GM12878 (cell line): Measurements from ENCODE around the gene SEC24A. TPM values are rescaled to one million over a fixed set of nuclear protein-coding genes. Genes with fewer than 3 reads are reported as not detected.

Experiments used
- ATAC-seq: fragments of 200-7000 bp; cut with Tn5 transposase; 3 replicates; pipeline ENCODE4 v1.9.1; 2020; ENCODE audit warnings: mild to moderate bottlenecking, moderate library complexity
- BruUV-seq: library from RNA; stranded (reverse); fragments of 400-500 nt; replicated peaks from 2 replicates; lab custom pipeline; 2021; lab: Mats Ljungman, UMichigan
- CTCF ChIA-PET: fragments of 300-600 bp; sonication (Branson Sonifier 250); formaldehyde crosslinking; extraction: SDS; loops from one replicate; lab custom pipeline; 2021; ENCODE audit warnings: inconsistent platforms; lab: Yijun Ruan, JAX
- POLR2A ChIA-PET: fragments of 350-600 bp; formaldehyde crosslinking; extraction: SDS; loops from one replicate; lab custom pipeline; 2021; ENCODE audit warnings: inconsistent platforms; lab: Charles Lee
- RAD21 ChIA-PET: fragments of 300-600 bp; sonication (Branson Sonifier 250); formaldehyde crosslinking; loops from one replicate; lab custom pipeline; 2023; ENCODE audit warnings: antibody characterized with exemption; ENCODE audit not compliant: unreplicated experiment; lab: Charles Lee
- SMC1A ChIA-PET: fragments of 300-600 bp; sonication (Branson Sonifier 250); formaldehyde crosslinking; loops from one replicate; lab custom pipeline; 2023; ENCODE audit not compliant: unreplicated experiment, uncharacterized antibody; lab: Charles Lee
- DNase-seq: peaks from one replicate; pipeline ENCODE4 v3.0.0-alpha.2; 2011; ENCODE audit warnings: low read depth, low spot score
- FAIRE-seq: peaks from 3 replicates; lab custom pipeline; 2011; peaks lifted over from hg19 to GRCh38; lab: Jason Lieb, UNC
- H2AFZ ChIP-seq: 2 replicates; pipeline ENCODE4 v1.6.0; 2011; ENCODE audit warnings: low read depth, low read length, control low read depth; ENCODE audit not compliant: control insufficient read depth
- H3K27ac ChIP-seq: 2 replicates; pipeline ENCODE4 v1.5.1; 2011; ENCODE audit warnings: control low read depth; ENCODE audit not compliant: control insufficient read depth, insufficient read depth
- H3K27me3 ChIP-seq, 2 experiments: replicated peaks in 1 of 2; 2 replicates each; pipeline versions ENCODE4 v1.6.0 to v1.6.1; 2011; ENCODE audit warnings: low read length in 1 of 2; ENCODE audit not compliant: control insufficient read depth in 2 of 2, insufficient read depth in 2 of 2
- H3K36me3 ChIP-seq, 2 experiments: 2 replicates each; pipeline ENCODE4 v1.5.1; 2011; ENCODE audit warnings: low read length in 1 of 2; ENCODE audit not compliant: control insufficient read depth in 2 of 2, insufficient read depth in 2 of 2
- H3K4me1 ChIP-seq: 2 replicates; pipeline ENCODE4 v1.6.1; 2011; ENCODE audit warnings: mild to moderate bottlenecking, low read length, moderate library complexity, mixed read lengths; ENCODE audit not compliant: control insufficient read depth, insufficient read depth
- H3K4me2 ChIP-seq: 2 replicates; pipeline ENCODE4 v1.6.0; 2011; ENCODE audit warnings: control low read depth; ENCODE audit not compliant: control insufficient read depth, insufficient read depth
- H3K4me3 ChIP-seq: fragments of 200-600 bp; sonication (generic); 2 replicates; pipeline ENCODE4 v1.5.1; 2016
- H3K79me2 ChIP-seq: 2 replicates; pipeline ENCODE4 v1.6.0; 2011; ENCODE audit warnings: low read length; ENCODE audit not compliant: control insufficient read depth, insufficient read depth
- H3K9ac ChIP-seq: 2 replicates; pipeline ENCODE4 v1.8.0; 2011; ENCODE audit warnings: low read length, control low read depth, mixed read lengths; ENCODE audit not compliant: control insufficient read depth, insufficient read depth
- H3K9me3 ChIP-seq: replicated peaks from 3 replicates; pipeline ENCODE4 v1.5.1; 2011; ENCODE audit warnings: mild to moderate bottlenecking, low read length; ENCODE audit not compliant: control insufficient read depth, insufficient read depth
- H4K20me1 ChIP-seq: 2 replicates; pipeline ENCODE4 v1.6.0; 2011; ENCODE audit not compliant: control insufficient read depth, insufficient read depth
- ASH2L ChIP-seq: fragments of 300-600, 200-600 bp; sonication (generic); IDR thresholded peaks from 2 replicates; pipeline ENCODE4 v1.6.1; 2017; ENCODE audit warnings: low read depth, mild to moderate bottlenecking, borderline replicate concordance
- IKZF2 ChIP-seq, 2 experiments: fragments of 450-650 bp; IDR thresholded peaks; 2 replicates each; pipeline ENCODE4 v1.6.1; 2017; ENCODE audit warnings: mild to moderate bottlenecking in 2 of 2, moderate library complexity in 2 of 2
- JUNB ChIP-seq: IDR thresholded peaks from 2 replicates; pipeline ENCODE4 v1.6.1; 2016; ENCODE audit warnings: antibody characterized with exemption, mild to moderate bottlenecking
- POLR2AphosphoS5 ChIP-seq: IDR thresholded peaks from 2 replicates; pipeline ENCODE4 v1.6.1; 2011; ENCODE audit warnings: mild to moderate bottlenecking, low read length, inconsistent platforms
- RELB ChIP-seq: fragments of 450-650 bp; IDR thresholded peaks from 2 replicates; pipeline ENCODE4 v1.6.1; 2017; ENCODE audit warnings: low read depth, mild to moderate bottlenecking, moderate library complexity
- SKIL ChIP-seq: fragments of 450-650 bp; IDR thresholded peaks from 2 replicates; pipeline ENCODE4 v1.6.1; 2017; ENCODE audit warnings: mild to moderate bottlenecking, low read depth, inconsistent platforms; ENCODE audit not compliant: poor library complexity, severe bottlenecking
- STAT1 ChIP-seq: fragments of 450-650 bp; conservative IDR thresholded peaks from 2 replicates; pipeline ENCODE4 v1.6.1; 2014; ENCODE audit warnings: antibody characterized with exemption, mild to moderate bottlenecking
- ZBTB40 ChIP-seq: fragments of 450-650 bp; IDR thresholded peaks from 2 replicates; pipeline ENCODE4 v1.6.1; 2016; ENCODE audit warnings: mild to moderate bottlenecking, moderate library complexity, borderline replicate concordance
- WGBS: methylation state at CpG from one replicate; pipeline ENCODE4 v1.1.6; 2016; ENCODE audit warnings: low lambda C conversion rate; ENCODE audit not compliant: insufficient replicate concordance, insufficient coverage; ENCODE audit errors: missing lambda C conversion rate; 5-methylcytosine and 5-hydroxymethylcytosine counted together
- in situ Hi-C: fragments of 300-500 bp; cut with MboI; formaldehyde crosslinking; loops from 9 replicates; pipeline ENCODE4 v1.14.3; 2018; ENCODE audit warnings: mixed read lengths
- intact Hi-C: fragments of 100-400 bp; cut with micrococcal nuclease; formaldehyde crosslinking; loops from one replicate; pipeline ENCODE4 v1.14.2; 2022; ENCODE audit not compliant: unreplicated experiment
- polyA plus RNA-seq, 11 experiments: library from polyadenylated mRNA; depleted of rRNA in 4 of 11; unstranded in 6 of 11; stranded (reverse) in 5 of 11; fragments of >200 nt; fragmentation: Nextera tagmentation in 4 of 11; fragmentation: Illumina TruSeq in 1 of 11; extraction: Ambion mirVana in 4 of 11; extraction: Trizol in 1 of 11; gene quantifications; 1 replicate in 1 of 11; 2 replicates in 10 of 11; pipeline versions ENCODE4 v1.2.1 to v1.2.3, GENCODE V29; 2011 to 2016; ENCODE audit warnings: inconsistent platforms in 2 of 11, missing spikeins in 2 of 11, low read depth in 1 of 11
- total RNA-seq, 4 experiments: library from RNA; depleted of rRNA in 3 of 4; stranded (reverse); fragments of >200 nt in 3 of 4; fragmentation: Illumina TruSeq in 1 of 4; extraction: Trizol in 1 of 4; gene quantifications; 2 replicates each; pipeline versions ENCODE4 v1.2.1 to v1.2.3, GENCODE V29; 2013 to 2021

SEC24A gene
- total and polyA plus RNA-seq, 10 of the 15 experiments (the other 5 are each of a cell fraction or from before 2014, with no cell fraction given) = 7.1 to 52.2 (median 22.8) TPM

GRCh38 chr5:134603059-134603458 lies 45.5 kb upstream of the SEC24A start (continued):
- TF ChIP-seq ZBTB40 = no peak

- RAD21 ChIA-PET = interaction anchor here (1.3 to 1.6 kb wide), 2 partner anchors 13 to 18 kb away, joined by 6 to 10 read pairs; no protein-coding TSS in a partner anchor
- in situ Hi-C loops (no loop called here), intact Hi-C loops (no loop called here)
- peak overlapping the region; percentile 54 for H3K4me2 ChIP-seq
- no peaks in the 10 kb centered on the region for H4K20me1 ChIP-seq
- H2AFZ ChIP-seq = no peak overlapping the region; the same call in 1 of the 2 replicates
- H3K79me2 ChIP-seq = no peaks in the 10 kb centered on the region; the same call in 1 of the 2 replicates
- DNase-seq (no peak), FAIRE-seq (no peak), ATAC-seq (peak; percentile 50)
- peaks cover 23% of the 10 kb centered on the region for H3K4me1 ChIP-seq
- peak overlapping the region; percentile 39; the same call in 1 of the 2 replicates for H3K27ac ChIP-seq
- POLR2A ChIA-PET = interaction anchor here (0.5 to 1.4 kb wide), 4 partner anchors 10 to 38 kb away, joined by 3 to 7 read pairs (median 5); no protein-coding TSS in a partner anchor
- no TSS peak for BruUV-seq
- H3K36me3 ChIP-seq = peaks cover 2 to 14% of the 10 kb centered on the region in 2 experiments; a peak in 3 of 4 replicates
- H3K9me3 ChIP-seq = no peaks in the 10 kb centered on the region
- SMC1A ChIA-PET = interaction anchor here (1.2 to 2.4 kb wide), 4 partner anchors 12 to 301 kb away, joined by 3 to 14 read pairs (median 4); no protein-coding TSS in a partner anchor
- H3K27me3 ChIP-seq = no peaks in the 10 kb centered on the region
- H3K9ac ChIP-seq = no peak overlapping the region
- TF ChIP-seq SKIL = no peak
- 0 out of 2 replicates have a peak, but pooled peaks have one; percentile 79 for TF ChIP-seq ASH2L
- peak; percentile 35 to 37; a peak in 2 of 4 replicates for TF ChIP-seq IKZF2 (IDR thresholded peaks at IDR 0.05)
- TF ChIP-seq RELB = 0 out of 2 replicates have a peak, but pooled peaks have one; percentile 20
- no peak for TF ChIP-seq POLR2AphosphoS5
- TF ChIP-seq STAT1 = no peak
- TF ChIP-seq JUNB = 0 out of 2 replicates have a peak, but pooled peaks have one; percentile 17
- CTCF ChIA-PET = interaction anchor here (1.2 to 1.6 kb wide), 4 partner anchors 8 to 41 kb away, joined by 3 to 6 read pairs (median 4); no protein-coding TSS in a partner anchor
- WGBS = 11% methylated on average over 1 of the region's 1 CpG
- no peak overlapping the region for H3K4me3 ChIP-seq
Measured at GRCh38 chr5:134604908-134605307, 43.7 kb upstream of the SEC24A start.
